Measurements from ENCODE around the gene PNPT1. TPM values are rescaled to one million over a fixed set of nuclear protein-coding genes. Genes with fewer than 3 reads are reported as not detected.
"Not testable (repeated sequence)": the region's sequence is repeated elsewhere in the genome, so short reads cannot be mapped to it uniquely, and the experiment has no call there.

The PNPT1 gene
- 12.7 and 26.6 TPM in 2 replicates for total RNA-seq (2014; rRNA removed; shearing (Covaris generic); ENCODE audit: low replicate concordance)

DNA sequence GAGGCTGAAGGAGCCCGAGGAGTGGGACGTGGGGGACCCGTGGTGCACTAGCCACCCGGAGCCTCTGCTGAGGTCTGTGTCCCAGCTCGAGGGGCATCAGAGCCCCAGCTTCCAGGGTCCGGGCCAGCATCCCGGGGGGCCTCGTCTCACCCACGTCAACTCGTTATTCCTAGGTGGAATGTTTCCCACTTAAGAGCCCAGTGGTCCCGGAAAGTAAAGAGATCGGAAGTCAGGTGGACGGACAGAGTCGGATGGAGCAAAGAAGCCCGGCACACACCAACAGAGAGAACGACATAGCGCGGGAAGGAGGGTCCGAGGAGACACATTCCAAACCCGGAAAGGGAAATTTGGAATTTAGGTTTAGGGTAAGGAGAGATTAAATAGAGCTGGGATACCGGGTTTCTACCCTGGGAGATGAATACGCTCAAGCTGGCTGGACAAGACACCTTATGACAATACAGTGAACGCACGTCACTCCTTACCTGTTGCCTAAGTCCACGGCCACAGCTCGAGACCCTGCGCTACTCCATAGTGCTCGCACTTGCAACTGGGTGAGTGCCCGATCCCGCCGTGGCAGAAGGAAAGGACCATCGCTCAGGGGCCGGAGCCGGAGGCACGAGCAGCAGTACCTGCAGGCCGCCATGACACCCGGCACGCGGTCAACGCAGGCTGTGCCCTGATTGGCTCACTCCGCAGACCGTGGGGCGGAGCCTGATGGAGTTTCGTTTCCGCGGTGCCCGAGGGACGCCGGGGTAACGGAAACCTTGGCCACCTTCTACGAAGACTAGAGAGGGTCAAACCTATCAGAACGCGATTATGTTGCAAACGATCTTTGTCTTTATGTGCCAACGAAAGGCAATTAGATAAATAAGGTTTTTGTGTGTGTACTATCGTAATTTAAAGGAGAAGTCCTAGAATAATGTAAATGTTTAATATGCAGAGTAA, at the start of gene PNPT1:
Gene PNPT1, minus strand, starts transcription at position 664 of the 945 bp plus-strand sequence. Its CDS starts 21 bp downstream, at position 643.
- in situ Hi-C loops (cut with HindIII; ENCODE audit: low pct_unique_long_range_greater_than_20kb, low sequenced_read_pairs), result no loop called here
- DNase-seq (ENCODE audit: low read depth), result peak; percentile 86

DNA sequence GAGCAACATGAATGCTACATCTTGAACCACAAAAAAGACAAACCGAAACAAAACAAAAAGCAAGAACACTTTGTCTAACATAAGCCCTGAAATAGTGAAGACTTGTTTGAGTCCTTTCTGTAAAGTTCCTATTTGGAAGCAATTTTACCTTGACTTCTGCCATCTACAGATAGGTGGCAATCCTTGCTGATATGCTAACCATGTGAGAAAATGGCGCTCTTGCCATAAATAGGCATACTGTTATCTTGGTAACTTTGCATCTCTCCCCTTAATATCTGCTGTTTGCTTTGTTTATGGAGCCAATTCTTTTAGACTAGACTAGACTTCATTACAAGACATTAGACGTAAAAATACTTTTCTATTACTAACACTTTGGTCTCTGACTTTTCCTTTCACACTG, 49.4 kb upstream of the PNPT1 start:
- DNase-seq (ENCODE audit: low read depth), result no peak
- in situ Hi-C loops (cut with HindIII; ENCODE audit: low pct_unique_long_range_greater_than_20kb, low sequenced_read_pairs), result no loop called here

DNA sequence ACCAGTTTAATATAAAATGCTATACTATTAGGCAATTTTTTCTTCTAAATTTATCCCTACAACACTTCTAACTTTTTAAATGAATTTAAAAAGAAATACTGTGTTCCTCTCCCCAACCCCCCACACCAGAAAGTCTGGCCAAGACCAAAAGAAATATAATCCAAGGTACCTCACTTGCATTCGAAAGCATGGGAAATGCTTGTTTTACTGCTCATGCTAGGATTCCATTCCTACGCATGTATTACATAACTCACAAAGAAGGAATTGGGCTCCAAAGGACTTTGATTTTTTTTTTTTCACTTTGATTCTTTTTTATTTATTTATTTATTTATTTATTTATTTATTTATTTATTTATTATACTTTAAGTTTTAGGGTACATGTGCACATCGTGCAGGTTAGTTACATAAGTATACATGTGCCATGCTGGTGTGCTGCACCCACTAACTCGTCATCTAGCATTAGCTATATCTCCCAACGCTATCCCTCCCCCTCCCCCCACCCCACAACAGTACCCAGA, 42.4 kb upstream of the PNPT1 start:
- in situ Hi-C loops (cut with HindIII; ENCODE audit: low pct_unique_long_range_greater_than_20kb, low sequenced_read_pairs); DNase-seq (ENCODE audit: low read depth): not testable (repeated sequence)

DNA sequence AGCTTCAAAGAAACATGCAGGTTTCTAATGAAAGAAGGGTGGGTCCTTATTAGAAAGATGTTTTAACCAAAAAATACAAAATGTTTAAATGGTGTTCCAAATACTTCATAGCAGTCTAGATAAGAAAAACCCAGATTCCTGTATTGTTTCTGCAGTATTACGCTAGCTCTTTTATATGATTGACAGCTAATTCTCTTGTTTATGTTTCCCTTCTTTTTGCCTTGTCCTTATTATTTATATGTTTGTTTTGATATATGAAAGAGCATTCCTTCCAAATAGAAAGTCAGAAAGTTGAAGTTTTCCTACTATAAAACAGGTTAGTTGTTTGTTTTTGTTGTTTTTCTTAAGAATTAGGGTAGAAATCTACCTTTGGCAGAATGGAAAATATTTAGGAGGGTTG, 41.1 kb upstream of the PNPT1 start:
- in situ Hi-C loops (cut with HindIII; ENCODE audit: low pct_unique_long_range_greater_than_20kb, low sequenced_read_pairs), result no loop called here

GRCh38 chr2:55733335-55733734, 39.7 kb upstream of the PNPT1 start:
- in situ Hi-C loops (cut with HindIII; ENCODE audit: low pct_unique_long_range_greater_than_20kb, low sequenced_read_pairs), result no loop called here
- no peak for DNase-seq (ENCODE audit: low read depth)

More for the DNA sequence above, 41.1 kb upstream of the PNPT1 start:
- DNase-seq (ENCODE audit: low read depth), result no peak

GRCh38 chr2:55732854-55733253, 39.2 kb upstream of the PNPT1 start:
- DNase-seq (ENCODE audit: low read depth), result no peak
- in situ Hi-C loops (cut with HindIII; ENCODE audit: low pct_unique_long_range_greater_than_20kb, low sequenced_read_pairs), result no loop called here

- DNase-seq (ENCODE audit: low read depth), result no peak
- in situ Hi-C loops (cut with HindIII; ENCODE audit: low pct_unique_long_range_greater_than_20kb, low sequenced_read_pairs), result no loop called here
These were observed 35.6 kb upstream of the PNPT1 start for GRCh38 chr2:55729136-55729685.

- in situ Hi-C loops (cut with HindIII; ENCODE audit: low pct_unique_long_range_greater_than_20kb, low sequenced_read_pairs), result no loop called here
- DNase-seq (ENCODE audit: low read depth), result no peak
These were observed 28.1 kb upstream of the PNPT1 start for GRCh38 chr2:55721596-55722215.

GRCh38 chr2:55720417-55720816, 26.8 kb upstream of the PNPT1 start:
- DNase-seq (ENCODE audit: low read depth), result no peak
- in situ Hi-C loops (cut with HindIII; ENCODE audit: low pct_unique_long_range_greater_than_20kb, low sequenced_read_pairs), result no loop called here

GRCh38 chr2:55719852-55720251, 26.2 kb upstream of the PNPT1 start:
- in situ Hi-C loops (cut with HindIII; ENCODE audit: low pct_unique_long_range_greater_than_20kb, low sequenced_read_pairs), result no loop called here
- DNase-seq (ENCODE audit: low read depth), result no peak

DNA sequence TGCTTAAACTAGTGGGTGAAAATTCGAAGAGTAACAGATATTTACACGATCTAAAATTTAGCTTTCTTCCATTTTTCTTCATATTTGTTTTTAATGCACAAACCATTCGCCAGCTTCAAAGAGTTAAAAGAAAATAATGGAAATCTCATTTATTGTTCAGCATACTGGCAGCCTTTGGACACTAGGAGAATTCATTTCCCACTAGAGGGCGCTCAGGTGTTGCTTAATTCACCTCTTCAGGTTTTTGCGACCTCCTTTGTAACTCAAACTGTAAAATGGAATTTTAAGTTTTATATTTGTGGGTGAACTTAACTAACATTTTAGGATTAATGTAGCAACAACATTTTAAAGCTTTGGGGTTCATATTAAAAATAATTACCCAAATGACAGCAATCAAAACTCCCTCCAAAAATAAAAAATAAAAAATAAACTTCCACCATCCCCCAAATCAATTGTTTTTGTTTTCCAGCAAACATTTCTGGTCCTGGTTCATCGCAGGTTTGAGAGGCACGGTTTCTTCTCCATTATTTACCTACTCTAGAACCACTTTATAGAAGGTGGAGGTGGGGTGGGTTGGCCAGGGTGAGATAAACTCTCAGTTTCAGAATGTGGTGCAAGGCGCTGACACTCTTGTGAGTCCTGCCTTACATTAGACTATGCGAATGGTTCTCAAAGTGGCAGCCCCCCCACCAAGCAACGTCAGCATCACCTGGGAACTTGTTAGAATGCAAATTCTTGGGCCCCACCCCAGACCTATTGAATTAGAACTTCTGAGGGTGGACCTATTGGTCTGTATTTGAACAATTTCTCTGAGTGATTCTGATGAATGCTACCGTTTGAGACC, 24.7 kb upstream of the PNPT1 start:
- DNase-seq (ENCODE audit: low read depth), result peak; percentile 27
- in situ Hi-C loops (cut with HindIII; ENCODE audit: low pct_unique_long_range_greater_than_20kb, low sequenced_read_pairs), result no loop called here

GRCh38 chr2:55715626-55716025, 22.0 kb upstream of the PNPT1 start:
- no peak for DNase-seq (ENCODE audit: low read depth)
- in situ Hi-C loops (cut with HindIII; ENCODE audit: low pct_unique_long_range_greater_than_20kb, low sequenced_read_pairs), result no loop called here

GRCh38 chr2:55715178-55715577, 21.5 kb upstream of the PNPT1 start:
- in situ Hi-C loops (cut with HindIII; ENCODE audit: low pct_unique_long_range_greater_than_20kb, low sequenced_read_pairs); DNase-seq (ENCODE audit: low read depth): not testable (repeated sequence)

DNA sequence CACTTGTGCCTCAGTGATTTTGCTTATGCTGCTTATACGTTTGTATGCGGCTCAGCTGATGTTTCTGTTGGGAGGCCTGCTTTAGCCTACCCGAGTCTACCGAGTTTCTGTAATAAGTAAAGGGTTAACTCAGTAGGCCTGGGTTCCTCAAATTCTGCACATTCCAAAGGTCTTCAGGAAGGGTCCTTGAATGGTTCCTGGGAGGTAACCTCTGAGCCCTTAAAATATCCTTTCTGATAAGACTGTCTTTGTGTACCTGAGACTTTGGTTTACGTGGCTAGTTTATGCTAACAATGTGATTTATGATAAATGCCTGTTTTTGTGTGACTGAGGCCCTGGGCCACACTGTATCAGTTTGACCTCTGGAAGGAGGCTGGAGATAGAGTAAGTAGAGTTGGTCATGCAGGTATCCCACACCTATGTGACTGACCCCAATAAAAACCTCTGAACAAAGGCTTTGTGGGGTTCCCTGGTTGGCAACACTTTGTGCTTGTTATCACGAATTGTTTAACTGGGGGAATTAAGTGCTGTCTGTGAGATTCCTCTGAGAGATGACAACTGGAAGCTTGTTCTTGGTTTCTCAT, 18.9 kb upstream of the PNPT1 start:
- no peak for DNase-seq (ENCODE audit: low read depth)
- in situ Hi-C loops (cut with HindIII; ENCODE audit: low pct_unique_long_range_greater_than_20kb, low sequenced_read_pairs), result no loop called here

DNA sequence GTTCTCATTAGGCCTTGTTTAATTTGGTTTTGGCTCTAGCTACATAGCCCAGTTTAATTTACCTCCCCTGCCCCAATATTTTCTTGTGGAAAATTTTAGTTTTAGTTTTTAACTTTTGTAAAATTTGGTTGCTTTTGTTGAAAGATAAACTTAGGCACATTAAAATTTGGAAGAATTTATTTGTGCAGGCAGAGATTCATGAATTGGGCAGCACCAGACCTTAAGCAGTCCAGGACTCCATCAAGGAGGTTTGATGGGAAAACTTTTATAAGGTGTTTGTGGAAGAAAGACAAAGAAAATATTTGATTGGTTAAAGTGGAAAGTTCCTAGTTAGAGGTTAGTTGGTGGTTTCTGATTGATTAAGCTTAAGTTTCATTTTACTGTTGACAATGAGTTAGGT, 16.4 kb upstream of the PNPT1 start:
- in situ Hi-C loops (cut with HindIII; ENCODE audit: low pct_unique_long_range_greater_than_20kb, low sequenced_read_pairs), result no loop called here
- DNase-seq (ENCODE audit: low read depth), result no peak

DNA sequence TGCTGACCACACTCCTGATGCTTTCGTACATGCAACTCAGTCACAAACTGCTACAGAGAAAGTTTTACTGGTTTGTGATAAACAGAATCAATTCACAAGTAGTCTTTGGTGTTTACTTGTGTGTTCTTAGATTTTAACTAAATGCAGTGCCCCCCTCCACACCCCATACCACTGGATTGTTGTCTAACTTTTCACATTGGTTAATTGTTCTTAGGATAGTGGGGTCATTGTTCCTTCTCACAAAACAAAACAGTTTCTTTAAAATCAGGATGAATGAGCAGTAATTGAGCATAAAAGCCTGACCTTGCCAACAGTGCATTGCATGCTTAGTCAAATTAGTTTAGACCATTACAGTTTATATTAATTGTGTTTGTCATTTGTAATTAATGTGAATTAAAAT, 14.1 kb upstream of the PNPT1 start:
- no peak for DNase-seq (ENCODE audit: low read depth)
- in situ Hi-C loops (cut with HindIII; ENCODE audit: low pct_unique_long_range_greater_than_20kb, low sequenced_read_pairs), result no loop called here

DNA sequence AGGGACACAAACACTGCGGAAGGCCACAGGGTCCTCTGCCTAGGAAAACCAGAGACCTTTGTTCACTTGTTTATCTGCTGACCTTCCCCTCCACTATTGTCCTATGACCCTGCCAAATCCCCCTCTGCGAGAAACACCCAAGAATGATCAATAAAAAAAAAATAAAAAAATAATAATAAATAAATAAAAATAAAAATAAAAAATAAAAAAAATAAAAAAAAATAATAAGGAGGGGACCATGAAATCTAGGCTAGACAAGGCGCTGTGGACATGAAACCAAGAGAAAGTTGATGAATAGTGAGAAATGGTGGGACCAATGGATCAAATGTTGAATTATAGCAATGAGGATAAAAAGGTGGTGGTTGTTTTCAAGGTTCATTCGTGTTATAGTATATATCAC, 12.6 kb upstream of the PNPT1 start:
- in situ Hi-C loops (cut with HindIII; ENCODE audit: low pct_unique_long_range_greater_than_20kb, low sequenced_read_pairs); DNase-seq (ENCODE audit: low read depth): not testable (repeated sequence)
